ENCODE measurements around the gene TIAL1.
A peak's percentile ranks its signal among the peaks of the same experiment; 100 is the strongest.
"Not testable (repeated sequence)": the region's sequence is repeated elsewhere in the genome, so short reads cannot be mapped to it uniquely, and the experiment has no call there.

The TIAL1 gene

GRCh38 chr10:119596537-119597404 lies at the start of gene TIAL1:
TSS of gene TIAL1 (minus strand) at chr10:119596964. CDS start at chr10:119596465, 499 bp downstream.
- DNase-seq = peak; percentile 97

- DNase-seq = no peak
Observed at GRCh38 chr10:119644994-119645393, 48.2 kb upstream of the TIAL1 start.

- no peak for DNase-seq
Observed at GRCh38 chr10:119644205-119644814, 47.5 kb upstream of the TIAL1 start.

GRCh38 chr10:119643306-119644204 lies 46.8 kb upstream of the TIAL1 start:
- no peak for DNase-seq

- DNase-seq = no peak
Observed at GRCh38 chr10:119642556-119643111, 45.9 kb upstream of the TIAL1 start.

GRCh38 chr10:119640875-119641526 lies 44.2 kb upstream of the TIAL1 start:
- DNase-seq = no peak

- no peak for DNase-seq
Observed at GRCh38 chr10:119640384-119640783, 43.6 kb upstream of the TIAL1 start.

GRCh38 chr10:119638982-119639381 lies 42.2 kb upstream of the TIAL1 start:
- no peak for DNase-seq

- DNase-seq = no peak
Observed at GRCh38 chr10:119637631-119638030, 40.9 kb upstream of the TIAL1 start.

- no peak for DNase-seq
Observed at GRCh38 chr10:119634219-119634544, 37.4 kb upstream of the TIAL1 start.

GRCh38 chr10:119633538-119634218 lies 36.9 kb upstream of the TIAL1 start:
- DNase-seq = no peak

GRCh38 chr10:119630300-119630699 lies 33.5 kb upstream of the TIAL1 start:
- DNase-seq = no peak

GRCh38 chr10:119625570-119626280 lies 29.0 kb upstream of the TIAL1 start:
- DNase-seq = no peak

GRCh38 chr10:119621078-119621384 lies 24.3 kb upstream of the TIAL1 start:
- no peak for DNase-seq

- DNase-seq = no peak
Observed at GRCh38 chr10:119620241-119621077, 23.7 kb upstream of the TIAL1 start.

GRCh38 chr10:119619811-119620210 lies 23.0 kb upstream of the TIAL1 start:
- not testable (repeated sequence) for DNase-seq

GRCh38 chr10:119619215-119619614 lies 22.5 kb upstream of the TIAL1 start:
- DNase-seq = no peak

GRCh38 chr10:119616882-119617570 lies 20.3 kb upstream of the TIAL1 start:
- DNase-seq = no peak

- DNase-seq = no peak
Observed at GRCh38 chr10:119614686-119615085, 17.9 kb upstream of the TIAL1 start.

- DNase-seq = no peak
Observed at GRCh38 chr10:119613741-119614140, 17.0 kb upstream of the TIAL1 start.
